NB4 (cell line): ENCODE measurements around the gene CCDC91.
"Not testable (repeated sequence)": the region's sequence is repeated elsewhere in the genome, so short reads cannot be mapped to it uniquely, and the experiment has no call there.

Source experiments
- DNase-seq: peaks from one replicate; pipeline ENCODE4 v3.0.0; 2010; ENCODE audit warnings: low read depth
- H3K4me3 ChIP-seq: one replicate; pipeline ENCODE4 v1.5.1; 2011; ENCODE audit warnings: mild to moderate bottlenecking, low read depth, low read length, moderate library complexity
- CTCF ChIP-seq: IDR thresholded peaks from one replicate; pipeline ENCODE4 v1.5.1; 2012; ENCODE audit warnings: low read depth, low read length
- MAX ChIP-seq: IDR thresholded peaks from 2 replicates; pipeline ENCODE4 v1.6.1; 2011; ENCODE audit warnings: low read depth, low read length
- MYC ChIP-seq: IDR thresholded peaks from 2 replicates; pipeline ENCODE4 v1.6.1; 2011; ENCODE audit warnings: low read depth, low read length
- POLR2A ChIP-seq: IDR thresholded peaks from 2 replicates; pipeline ENCODE4 v1.6.1; 2011; ENCODE audit warnings: mild to moderate bottlenecking; ENCODE audit not compliant: insufficient read length; ENCODE audit errors: extremely low read depth

The CCDC91 gene

GRCh38 chr12:28186500-28186899, 3.8 kb upstream of the CCDC91 start:
- H3K4me3 ChIP-seq: no peak overlapping the region
- DNase-seq: no peak
- TF ChIP-seq MAX (no peak), CTCF (no peak), MYC (no peak), POLR2A (no peak)

GRCh38 chr12:28189784-28190320, 404 bp upstream of the CCDC91 start:
- peak overlapping the region; percentile 89 for H3K4me3 ChIP-seq
- DNase-seq: no peak
- no peak for TF ChIP-seq MAX
- TF ChIP-seq MYC: no peak
- no peak for TF ChIP-seq POLR2A
- TF ChIP-seq CTCF: no peak

- H3K4me3 ChIP-seq: peak overlapping the region; percentile 89
- no peak for TF ChIP-seq MYC
- peak; percentile 81 for DNase-seq
Observed at GRCh38 chr12:28191051-28192048, 1.1 kb downstream of the CCDC91 start.

GRCh38 chr12:28192125-28192524, 1.9 kb downstream of the CCDC91 start:
- H3K4me3 ChIP-seq: peak overlapping the region; percentile 89
- DNase-seq: no peak
- no peak for TF ChIP-seq MYC
- no peak for TF ChIP-seq MAX
- TF ChIP-seq POLR2A: no peak
- TF ChIP-seq CTCF: no peak

- H3K4me3 ChIP-seq, DNase-seq: not testable (repeated sequence)
Observed at GRCh38 chr12:28194621-28195020, 4.4 kb downstream of the CCDC91 start.

- not testable (repeated sequence) for H3K4me3 ChIP-seq, DNase-seq
Observed at GRCh38 chr12:28201136-28201535, 10.9 kb downstream of the CCDC91 start.

GRCh38 chr12:28202374-28203130, 12.3 kb downstream of the CCDC91 start:
- no peak for DNase-seq

More at GRCh38 chr12:28202374-28203130, 12.3 kb downstream of the CCDC91 start:
- no peak overlapping the region for H3K4me3 ChIP-seq
- TF ChIP-seq MAX: no peak
- TF ChIP-seq POLR2A: no peak
- TF ChIP-seq CTCF: no peak
- TF ChIP-seq MYC: no peak
